Measurements from ENCODE around the gene TFPT. TPM values are rescaled to one million over a fixed set of nuclear protein-coding genes. Genes with fewer than 3 reads are reported as not detected.

The TFPT gene
- total and polyA plus RNA-seq, 2 of the 4 experiments (the other 2 are of a cell fraction), result 7.9 to 17.1 TPM

DNA sequence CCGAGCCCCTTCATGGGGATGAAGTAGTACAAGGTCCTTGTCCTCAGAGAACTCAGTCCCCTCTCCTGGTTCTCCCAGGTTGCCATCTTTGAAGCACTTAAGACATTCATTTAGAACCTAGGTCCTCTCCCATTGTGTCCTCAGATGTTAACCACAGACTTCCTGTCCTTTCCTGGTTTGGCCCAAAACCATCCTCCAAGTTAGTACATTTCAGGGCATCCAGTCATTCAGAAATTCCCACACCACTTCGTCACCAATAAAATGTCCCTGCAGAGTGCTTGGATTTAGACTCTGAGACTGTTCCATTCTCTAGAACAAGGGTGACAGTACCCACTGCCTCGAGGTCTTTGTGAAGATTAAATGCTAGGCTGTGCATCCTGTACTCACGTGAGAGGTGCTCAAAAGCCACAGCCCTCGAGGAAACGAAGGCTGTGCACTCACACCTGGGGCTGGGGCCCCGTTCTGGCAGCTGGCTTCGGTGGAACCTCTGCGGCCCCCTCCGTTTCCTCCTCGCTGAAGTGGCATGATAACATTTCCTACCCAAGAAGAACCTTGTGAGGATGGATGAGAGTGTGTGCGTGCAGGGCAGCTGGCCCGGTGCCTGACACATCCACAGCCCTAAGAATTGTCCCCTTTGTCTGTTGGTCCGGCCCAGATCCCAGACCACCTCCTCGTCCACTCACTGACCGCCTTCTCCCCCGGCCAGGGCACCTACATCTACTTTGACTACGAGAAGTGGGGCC lies 39.3 kb upstream of the TFPT start:
- Histone ChIP-seq H4K91ac (ENCODE audit: insufficient read depth, low read depth, low read length) (no peak overlapping the region), H3K9ac (ENCODE audit: low read depth, low read length) (no peak overlapping the region), H2AFZ (replicated peaks; ENCODE audit: low read length, poor library complexity) (no peak overlapping the region), H3K27ac (ENCODE audit: insufficient read depth, low read length) (no peak overlapping the region), H4K20me1 (ENCODE audit: insufficient read depth, low read length) (peaks cover 7% of the 10 kb centered on the region; the same call in 1 of the 2 replicates), H3K18ac (ENCODE audit: low read depth, low read length) (no peak overlapping the region), H4K5ac (ENCODE audit: low read depth, low read length) (no peak overlapping the region), H2BK120ac (ENCODE audit: low read depth, low read length) (no peak overlapping the region), H3K9me1 (ENCODE audit: insufficient read depth, low read length) (no peaks in the 10 kb centered on the region; the same call in 1 of the 2 replicates), H3K56ac (ENCODE audit: extremely low read depth, insufficient read depth, low read length) (no peak overlapping the region), H2BK20ac (ENCODE audit: low read depth, low read length) (no peak overlapping the region), H3K36me3 (ENCODE audit: control insufficient read depth, insufficient read depth, low read length) (peaks cover 60% of the 10 kb centered on the region), H3K27me3 (ENCODE audit: control insufficient read depth, insufficient read depth, low read length) (no peaks in the 10 kb centered on the region), H4K8ac (ENCODE audit: low read depth in 2 of 2, low read length in 2 of 2) (no peak overlapping the region), H3K79me1 (ENCODE audit: low read depth in 1 of 2, low read length in 2 of 2) (peaks cover 10 to 32% of the 10 kb centered on the region in 2 experiments; a peak in 3 of 4 replicates), H2AK5ac (ENCODE audit: low read depth, low read length) (no peak overlapping the region), H3K4ac (ENCODE audit: low read depth, low read length) (no peak overlapping the region), H2AK9ac (replicated peaks; ENCODE audit: low read depth, low read length, poor library complexity) (no peak overlapping the region), H3K4me1 (ENCODE audit: control insufficient read depth, insufficient read depth, low read length) (peaks cover 6% of the 10 kb centered on the region), H3K14ac (replicated peaks; ENCODE audit: low read depth, low read length) (no peak overlapping the region), H3K4me2 (ENCODE audit: low read depth, low read length) (no peak overlapping the region), H3K23ac (ENCODE audit: low read depth, low read length) (no peak overlapping the region), H2BK5ac (ENCODE audit: low read depth, low read length, poor library complexity, severe bottlenecking) (no peak overlapping the region), H2BK15ac (ENCODE audit: low read depth, low read length) (no peak overlapping the region), H3K4me3 (ENCODE audit: insufficient read depth, low read depth, low read length) (no peak overlapping the region), H3K9me3 (ENCODE audit: control insufficient read depth, insufficient read depth, low read length) (no peaks in the 10 kb centered on the region)
- ATAC-seq (ENCODE audit: low read depth) (no peak), DNase-seq (no peak)
- WGBS, 2 experiments (ENCODE audit: extremely low coverage in 2 of 2, insufficient read length in 1 of 2), result 88% methylated on average over 8 of the region's 18 CpGs; no CpG with 5 or more reads in 1 of the 2 experiments
- intact Hi-C loops (cut with micrococcal nuclease) (loop anchor here (5.0 kb wide), 1 partner anchor 1128 kb away; the partner anchor contains the start of genes BRSK1 and HSPBP1), in situ Hi-C loops (cut with MboI; ENCODE audit: low sequenced_read_pairs) (no loop called here), dilution Hi-C loops (cut with HindIII; ENCODE audit: low sequenced_read_pairs, unreplicated experiment) (no loop called here)
- POLR2A ChIA-PET (ENCODE audit: unreplicated experiment), result no interaction called here
- CTCF ChIA-PET, result no interaction called here
- BruUV-seq (replicated peaks), result no TSS peak
- TF ChIP-seq RCOR1 (IDR thresholded peaks at IDR 0.05; ENCODE audit: insufficient replicate concordance, low read length) (no peak), NFE2L2 (IDR thresholded peaks at IDR 0.05; ENCODE audit: low read depth, low read length) (no peak), FOS (IDR thresholded peaks at IDR 0.05; ENCODE audit: low read depth, low read length) (no peak), SMC3 (IDR thresholded peaks at IDR 0.05; ENCODE audit: low read depth, low read length) (no peak), BHLHE40 (IDR thresholded peaks at IDR 0.05; ENCODE audit: low read depth, low read length) (no peak), CHD1 (IDR thresholded peaks at IDR 0.05; ENCODE audit: low read depth, low read length) (no peak), CEBPB (IDR thresholded peaks at IDR 0.05; ENCODE audit: low read depth, low read length) (no peak), MAFK (IDR thresholded peaks at IDR 0.05; ENCODE audit: low read depth, low read length) (no peak), POLR2A (IDR thresholded peaks at IDR 0.05; ENCODE audit: low read depth, low read length) (no peak), MAZ (IDR thresholded peaks at IDR 0.05; ENCODE audit: borderline replicate concordance, low read depth, low read length) (no peak), RFX5 (IDR thresholded peaks at IDR 0.05; ENCODE audit: low read depth, low read length) (no peak), RAD21 (IDR thresholded peaks at IDR 0.05; ENCODE audit: low read length) (no peak), MXI1 (IDR thresholded peaks at IDR 0.05; ENCODE audit: borderline replicate concordance, low read depth, low read length) (no peak)
- TF ChIP-seq, protein P1, sequence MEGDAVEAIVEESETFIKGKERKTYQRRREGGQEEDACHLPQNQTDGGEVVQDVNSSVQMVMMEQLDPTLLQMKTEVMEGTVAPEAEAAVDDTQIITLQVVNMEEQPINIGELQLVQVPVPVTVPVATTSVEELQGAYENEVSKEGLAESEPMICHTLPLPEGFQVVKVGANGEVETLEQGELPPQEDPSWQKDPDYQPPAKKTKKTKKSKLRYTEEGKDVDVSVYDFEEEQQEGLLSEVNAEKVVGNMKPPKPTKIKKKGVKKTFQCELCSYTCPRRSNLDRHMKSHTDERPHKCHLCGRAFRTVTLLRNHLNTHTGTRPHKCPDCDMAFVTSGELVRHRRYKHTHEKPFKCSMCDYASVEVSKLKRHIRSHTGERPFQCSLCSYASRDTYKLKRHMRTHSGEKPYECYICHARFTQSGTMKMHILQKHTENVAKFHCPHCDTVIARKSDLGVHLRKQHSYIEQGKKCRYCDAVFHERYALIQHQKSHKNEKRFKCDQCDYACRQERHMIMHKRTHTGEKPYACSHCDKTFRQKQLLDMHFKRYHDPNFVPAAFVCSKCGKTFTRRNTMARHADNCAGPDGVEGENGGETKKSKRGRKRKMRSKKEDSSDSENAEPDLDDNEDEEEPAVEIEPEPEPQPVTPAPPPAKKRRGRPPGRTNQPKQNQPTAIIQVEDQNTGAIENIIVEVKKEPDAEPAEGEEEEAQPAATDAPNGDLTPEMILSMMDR (conservative IDR thresholded peaks at IDR 0.05; ENCODE audit: low read depth, low read length), result no peak
- TF ChIP-seq, protein P2, sequence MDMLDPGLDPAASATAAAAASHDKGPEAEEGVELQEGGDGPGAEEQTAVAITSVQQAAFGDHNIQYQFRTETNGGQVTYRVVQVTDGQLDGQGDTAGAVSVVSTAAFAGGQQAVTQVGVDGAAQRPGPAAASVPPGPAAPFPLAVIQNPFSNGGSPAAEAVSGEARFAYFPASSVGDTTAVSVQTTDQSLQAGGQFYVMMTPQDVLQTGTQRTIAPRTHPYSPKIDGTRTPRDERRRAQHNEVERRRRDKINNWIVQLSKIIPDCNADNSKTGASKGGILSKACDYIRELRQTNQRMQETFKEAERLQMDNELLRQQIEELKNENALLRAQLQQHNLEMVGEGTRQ (IDR thresholded peaks at IDR 0.05; ENCODE audit: low read depth, low read length), result no peak

All from IMR-90 (cell line).